Gastrocnemius medialis (tissue), 4 donors: Measurements from ENCODE around the gene YIF1B. TPM values are rescaled to one million over a fixed set of nuclear protein-coding genes. Genes with fewer than 3 reads are reported as not detected.

Experiments
- ATAC-seq, 2 donors: fragments of 150-250 bp; one replicate each; pipeline ENCODE4 v1.9.1; 2016
- DNase-seq, 2 donors: peaks; one replicate each; pipeline ENCODE4 v3.0.0-alpha.2; 2019
- H3K27ac ChIP-seq, 4 donors: fragments of 200-600 bp; sonication (generic); 1 replicate in 1 of 4; 2 replicates in 3 of 4; pipeline ENCODE4 v1.5.1; 2016 to 2018; ENCODE audit warnings: mild to moderate bottlenecking in 2 of 4, moderate library complexity in 1 of 4
- H3K27me3 ChIP-seq, 3 donors: fragments of 200-600 bp; sonication (generic) in 2 of 3; 1 replicate in 1 of 3; 2 replicates in 2 of 3; pipeline versions ENCODE4 v1.5.1 to v1.6.0; 2016 to 2019; ENCODE audit warnings: mild to moderate bottlenecking in 1 of 3, moderate library complexity in 1 of 3
- H3K36me3 ChIP-seq, 2 donors: fragments of 200-600 bp; sonication (generic) in 1 of 2; one replicate each; pipeline ENCODE4 v1.5.1; 2017 to 2018
- H3K4me1 ChIP-seq, 2 donors: fragments of 200-600 bp; sonication (generic) in 1 of 2; one replicate each; pipeline ENCODE4 v1.5.1; 2016 to 2017; ENCODE audit warnings: mild to moderate bottlenecking in 2 of 2
- H3K4me3 ChIP-seq, 4 donors: fragments of 200-600 bp; sonication (generic) in 3 of 4; 1 replicate in 1 of 4; 2 replicates in 3 of 4; pipeline ENCODE4 v1.5.1; 2016 to 2019; ENCODE audit warnings: mild to moderate bottlenecking in 2 of 4
- H3K9me3 ChIP-seq, 3 donors: fragments of 200-600 bp; sonication (generic) in 2 of 3; 1 replicate in 1 of 3; 2 replicates in 2 of 3; pipeline ENCODE4 v1.5.1; 2016 to 2019
- POLR2A ChIP-seq, 2 donors: fragments of 450-650 bp; IDR thresholded peaks; one replicate each; pipeline ENCODE4 v1.6.1; 2017; ENCODE audit warnings: antibody characterized with exemption in 2 of 2, mild to moderate bottlenecking in 2 of 2, moderate library complexity in 2 of 2
- in situ Hi-C, 4 donors: fragments of 200-750 bp; cut with MboI; loops; one replicate each; pipeline versions ENCODE4 v1.15.0 to v1.8.0; 2017; ENCODE audit warnings: low sequenced_read_pairs in 4 of 4
- intact Hi-C: fragments of 100-400 bp; cut with DNase I; formaldehyde crosslinking; loops from one replicate; pipeline ENCODE4 v1.15.1; 2023; ENCODE audit warnings: low total_unique reads
- total RNA-seq, 4 donors: library from RNA; depleted of rRNA; stranded (reverse); fragments of >200 nt; gene quantifications; one replicate each; pipeline versions ENCODE4 v1.1.0 to v1.2.3, GENCODE V29; 2016
- TF ChIP-seq, protein P1 (sequence below), 5 experiments: fragments of 450-650 bp in 3 of 5; fragments of 200-600 bp in 2 of 5; sonication (generic) in 2 of 5; IDR thresholded peaks in 4 of 5; conservative IDR thresholded peaks in 1 of 5; 1 replicate in 4 of 5; 2 replicates in 1 of 5; pipeline ENCODE4 v1.5.1; 2016 to 2019; ENCODE audit warnings: antibody characterized with exemption in 5 of 5, mild to moderate bottlenecking in 3 of 5, moderate library complexity in 3 of 5

The YIF1B gene
- total RNA-seq, 4 donors from 2014 or later: 28.3 to 39.5 (median 31.9) TPM

DNA sequence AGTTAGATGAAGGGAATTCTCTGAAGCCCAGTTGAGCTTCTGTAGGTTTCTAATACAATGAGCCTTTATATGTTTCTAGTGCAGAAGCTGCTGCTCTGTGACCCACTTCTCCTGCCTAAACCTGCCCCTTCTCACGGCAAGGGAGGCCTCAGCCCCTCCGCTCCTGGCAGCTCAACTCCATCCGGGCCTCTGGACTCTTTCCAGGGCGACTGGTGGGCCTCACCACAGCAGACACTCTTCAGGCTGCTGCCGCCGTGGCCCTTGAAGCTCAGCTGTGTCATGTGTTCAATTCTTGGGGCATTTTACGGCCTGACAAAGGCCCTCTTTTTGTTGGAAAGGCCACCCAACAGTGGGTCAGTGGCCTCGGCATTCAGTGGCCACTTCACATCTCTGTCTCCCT lies 21.7 kb downstream of the YIF1B start:
- intact Hi-C loops: no loop called here
- no peak for TF ChIP-seq POLR2A (IDR thresholded peaks at IDR 0.05)
- TF ChIP-seq, protein P1, sequence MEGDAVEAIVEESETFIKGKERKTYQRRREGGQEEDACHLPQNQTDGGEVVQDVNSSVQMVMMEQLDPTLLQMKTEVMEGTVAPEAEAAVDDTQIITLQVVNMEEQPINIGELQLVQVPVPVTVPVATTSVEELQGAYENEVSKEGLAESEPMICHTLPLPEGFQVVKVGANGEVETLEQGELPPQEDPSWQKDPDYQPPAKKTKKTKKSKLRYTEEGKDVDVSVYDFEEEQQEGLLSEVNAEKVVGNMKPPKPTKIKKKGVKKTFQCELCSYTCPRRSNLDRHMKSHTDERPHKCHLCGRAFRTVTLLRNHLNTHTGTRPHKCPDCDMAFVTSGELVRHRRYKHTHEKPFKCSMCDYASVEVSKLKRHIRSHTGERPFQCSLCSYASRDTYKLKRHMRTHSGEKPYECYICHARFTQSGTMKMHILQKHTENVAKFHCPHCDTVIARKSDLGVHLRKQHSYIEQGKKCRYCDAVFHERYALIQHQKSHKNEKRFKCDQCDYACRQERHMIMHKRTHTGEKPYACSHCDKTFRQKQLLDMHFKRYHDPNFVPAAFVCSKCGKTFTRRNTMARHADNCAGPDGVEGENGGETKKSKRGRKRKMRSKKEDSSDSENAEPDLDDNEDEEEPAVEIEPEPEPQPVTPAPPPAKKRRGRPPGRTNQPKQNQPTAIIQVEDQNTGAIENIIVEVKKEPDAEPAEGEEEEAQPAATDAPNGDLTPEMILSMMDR (IDR thresholded peaks at IDR 0.05 in 4 of 5, conservative IDR thresholded peaks at IDR 0.05 in 1 of 5): no peak

DNA sequence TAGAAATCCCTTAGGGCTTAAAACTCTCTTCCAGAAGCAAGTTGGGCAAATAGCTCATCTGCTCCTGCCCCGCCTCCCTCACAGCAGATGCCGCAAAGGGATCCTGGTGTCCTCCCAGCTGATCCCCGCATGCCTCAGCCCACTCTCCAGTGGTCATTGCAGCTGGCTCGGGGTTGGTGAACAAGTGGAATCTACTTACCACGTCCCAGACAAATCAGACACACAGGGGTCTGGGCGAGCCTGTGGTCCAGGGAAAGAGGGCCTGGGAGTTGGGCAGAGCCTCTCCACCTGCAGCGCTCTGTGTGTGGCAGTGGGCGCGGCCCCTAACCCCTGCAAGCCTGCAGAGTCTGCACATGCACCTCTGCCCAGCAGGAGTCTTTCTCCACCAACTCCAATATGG lies 22.5 kb downstream of the YIF1B start:
- Histone ChIP-seq H3K27me3 (no peaks in the 10 kb centered on the region), H3K4me1 (no peaks in the 10 kb centered on the region), H3K27ac (no peak overlapping the region), H3K9me3 (no peaks in the 10 kb centered on the region), H3K4me3 (no peak overlapping the region), H3K36me3 (no peaks in the 10 kb centered on the region)
- DNase-seq (no peak), ATAC-seq (no peak)
- in situ Hi-C loops (no loop called here), intact Hi-C loops (no loop called here)
- no peak for TF ChIP-seq POLR2A (IDR thresholded peaks at IDR 0.05)
- TF ChIP-seq, protein P1 (IDR thresholded peaks at IDR 0.05 in 4 of 5, conservative IDR thresholded peaks at IDR 0.05 in 1 of 5): no peak

More for the DNA sequence above, 21.7 kb downstream of the YIF1B start:
- ATAC-seq (no peak), DNase-seq (no peak)
- Histone ChIP-seq H3K27me3 (no peaks in the 10 kb centered on the region), H3K36me3 (no peaks in the 10 kb centered on the region), H3K27ac (no peak overlapping the region), H3K4me1 (no peaks in the 10 kb centered on the region), H3K9me3 (no peaks in the 10 kb centered on the region), H3K4me3 (no peak overlapping the region)
- in situ Hi-C loops: no loop called here

DNA sequence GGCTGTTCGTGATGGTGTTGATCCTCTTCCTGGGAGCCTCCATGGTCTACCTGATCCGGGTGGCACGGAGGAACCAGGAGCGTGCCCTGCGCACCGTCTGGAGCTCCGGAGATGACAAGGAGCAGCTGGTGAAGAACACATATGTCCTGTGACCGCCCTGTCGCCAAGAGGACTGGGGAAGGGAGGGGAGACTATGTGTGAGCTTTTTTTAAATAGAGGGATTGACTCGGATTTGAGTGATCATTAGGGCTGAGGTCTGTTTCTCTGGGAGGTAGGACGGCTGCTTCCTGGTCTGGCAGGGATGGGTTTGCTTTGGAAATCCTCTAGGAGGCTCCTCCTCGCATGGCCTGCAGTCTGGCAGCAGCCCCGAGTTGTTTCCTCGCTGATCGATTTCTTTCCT lies 23.9 kb downstream of the YIF1B start:
- H3K27me3 ChIP-seq: no peaks in the 10 kb centered on the region
- ATAC-seq (no peak), DNase-seq (no peak)
- H3K36me3 ChIP-seq: no peaks in the 10 kb centered on the region
- TF ChIP-seq POLR2A (IDR thresholded peaks at IDR 0.05): no peak
- TF ChIP-seq, protein P1 (IDR thresholded peaks at IDR 0.05 in 4 of 5, conservative IDR thresholded peaks at IDR 0.05 in 1 of 5): no peak
- in situ Hi-C loops: no loop called here
- no peak overlapping the region for H3K27ac ChIP-seq
- H3K4me3 ChIP-seq: no peak overlapping the region
- H3K9me3 ChIP-seq: no peaks in the 10 kb centered on the region
- H3K4me1 ChIP-seq: no peaks in the 10 kb centered on the region
- intact Hi-C loops: no loop called here

DNA sequence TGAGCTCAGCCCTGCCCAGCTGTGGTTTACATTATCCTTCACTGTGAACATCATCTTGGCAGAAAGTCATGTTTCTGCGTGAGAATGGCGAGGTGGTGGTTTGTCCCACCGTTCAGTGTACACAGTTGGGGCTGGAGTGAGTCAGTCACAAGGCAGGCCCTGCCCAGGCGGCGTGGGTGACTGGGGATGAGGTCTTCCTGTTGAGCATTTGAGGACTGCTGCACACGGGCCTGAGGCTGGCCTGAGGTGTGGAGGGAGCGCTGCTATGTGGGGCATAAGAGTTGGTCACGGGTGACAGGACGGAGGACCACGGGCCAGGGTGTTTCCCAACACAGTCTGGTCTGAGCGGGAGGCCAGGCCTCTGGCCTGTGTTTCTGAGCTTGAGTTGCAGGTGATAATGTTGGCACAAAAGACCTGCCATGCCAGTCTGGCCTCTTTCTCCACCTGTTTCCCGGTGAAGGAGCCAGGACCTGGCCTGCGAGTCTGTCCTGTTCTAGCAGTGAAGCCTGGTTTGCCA lies 25.1 kb downstream of the YIF1B start:
- Histone ChIP-seq H3K27me3 (no peaks in the 10 kb centered on the region), H3K9me3 (no peaks in the 10 kb centered on the region), H3K27ac (no peak overlapping the region), H3K4me3 (no peak overlapping the region), H3K4me1 (no peaks in the 10 kb centered on the region), H3K36me3 (no peaks in the 10 kb centered on the region)
- TF ChIP-seq POLR2A (IDR thresholded peaks at IDR 0.05): no peak
- TF ChIP-seq, protein P1 (IDR thresholded peaks at IDR 0.05 in 4 of 5, conservative IDR thresholded peaks at IDR 0.05 in 1 of 5): no peak
- ATAC-seq (no peak), DNase-seq (no peak)
- in situ Hi-C loops: no loop called here
- intact Hi-C loops: no loop called here

DNA sequence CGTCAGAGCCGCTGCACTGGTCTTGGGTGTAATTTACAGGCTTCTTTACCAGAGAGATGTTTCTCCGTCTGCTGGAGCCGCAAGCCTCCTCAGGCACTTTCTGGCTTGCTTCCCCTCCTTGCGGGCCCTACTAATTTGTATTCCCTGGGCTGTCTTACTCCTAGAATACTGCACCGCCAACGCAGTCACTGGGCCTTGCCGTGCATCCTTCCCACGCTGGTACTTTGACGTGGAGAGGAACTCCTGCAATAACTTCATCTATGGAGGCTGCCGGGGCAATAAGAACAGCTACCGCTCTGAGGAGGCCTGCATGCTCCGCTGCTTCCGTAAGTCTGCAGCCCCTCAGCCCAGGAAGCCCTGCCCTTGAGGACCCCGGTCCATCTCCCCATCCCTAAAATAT lies 25.8 kb downstream of the YIF1B start:
- H3K4me1 ChIP-seq: no peaks in the 10 kb centered on the region
- no peak for ATAC-seq
- H3K36me3 ChIP-seq: no peaks in the 10 kb centered on the region
- H3K27me3 ChIP-seq: no peaks in the 10 kb centered on the region
- H3K4me3 ChIP-seq: no peak overlapping the region
- H3K27ac ChIP-seq: no peak overlapping the region
- in situ Hi-C loops: no loop called here
- no peak for TF ChIP-seq POLR2A (IDR thresholded peaks at IDR 0.05)
- TF ChIP-seq, protein P1 (IDR thresholded peaks at IDR 0.05 in 4 of 5, conservative IDR thresholded peaks at IDR 0.05 in 1 of 5): no peak
- no peak for DNase-seq
- intact Hi-C loops: no loop called here
- no peaks in the 10 kb centered on the region for H3K9me3 ChIP-seq
